Glomerular endothelial cell (primary cell): ENCODE data around the gene ACTN4. TPM values are rescaled to one million over a fixed set of nuclear protein-coding genes. Genes with fewer than 3 reads are reported as not detected.

Experiments used
- DNase-seq: peaks from one replicate; pipeline ENCODE4 v3.0.0-alpha.2; 2011; ENCODE audit warnings: low read depth, low spot score; ENCODE audit errors: extremely low read depth
- total RNA-seq: library from RNA; depleted of rRNA; stranded (reverse); fragments of >200 nt; gene quantifications from 2 replicates; pipeline ENCODE4 v1.2.3, GENCODE V29; 2015

Gene ACTN4
- total RNA-seq, 1 donor from 2014 or later, result 882 TPM

DNA sequence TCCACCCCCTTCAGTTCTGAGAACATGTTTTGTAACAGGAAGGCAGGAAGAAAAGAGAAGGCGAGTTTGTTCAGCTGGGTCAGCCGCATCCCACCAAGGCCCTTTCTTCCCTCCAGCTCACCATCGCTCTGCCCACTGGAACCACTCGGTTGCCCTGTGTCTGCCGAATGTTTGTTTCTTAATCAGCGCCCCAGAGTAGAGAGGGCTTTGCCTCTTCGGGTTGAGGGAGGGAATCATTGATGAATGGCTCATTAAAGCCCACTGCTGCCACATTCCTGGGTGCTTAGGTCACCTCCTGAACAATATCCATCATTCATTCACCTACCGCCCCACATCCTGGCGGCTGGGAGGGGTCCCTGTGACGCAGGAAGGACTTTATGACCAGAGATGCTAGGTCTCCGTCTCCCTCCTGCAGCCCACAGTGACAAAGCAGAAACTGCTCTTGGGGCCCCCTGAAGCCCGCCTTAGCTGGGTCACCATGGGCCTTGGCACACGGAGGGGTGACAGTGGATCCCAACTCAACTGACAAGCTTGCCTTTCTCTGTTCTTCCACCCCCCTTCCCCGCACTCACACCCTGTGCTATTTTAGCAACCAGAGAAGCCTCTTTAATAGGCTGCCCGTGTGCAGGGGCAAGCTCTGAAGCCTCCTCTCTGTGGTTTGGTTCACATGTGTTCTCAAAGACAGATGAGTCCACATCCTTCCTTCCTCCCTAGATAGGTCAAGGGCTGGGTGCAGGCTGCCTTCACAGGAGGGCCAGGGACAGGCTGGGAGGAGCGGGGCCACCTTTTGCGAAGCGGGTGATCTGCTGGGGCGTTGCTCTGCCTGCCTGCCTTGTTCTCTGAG, 46.2 kb downstream of the ACTN4 start:
- DNase-seq, result no peak

DNA sequence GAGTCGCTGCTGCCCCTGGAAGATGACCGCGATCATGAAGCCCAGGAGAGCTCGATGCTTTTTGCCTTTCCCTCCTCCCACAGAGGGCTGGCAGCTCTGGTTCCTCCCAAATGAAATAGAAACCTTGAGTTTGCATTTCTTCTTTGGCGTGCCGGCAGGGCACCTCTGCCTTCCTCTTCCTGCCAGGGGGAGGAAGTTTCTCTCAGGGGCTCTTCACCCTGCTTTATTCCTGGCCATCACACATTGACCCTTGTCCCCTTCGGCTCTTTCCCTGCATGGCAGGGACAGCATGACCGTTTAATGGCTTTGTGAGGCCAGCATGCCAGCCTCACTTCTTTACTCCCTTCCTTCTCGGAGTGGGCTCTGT, 47.9 kb downstream of the ACTN4 start:
- DNase-seq, result no peak

DNA sequence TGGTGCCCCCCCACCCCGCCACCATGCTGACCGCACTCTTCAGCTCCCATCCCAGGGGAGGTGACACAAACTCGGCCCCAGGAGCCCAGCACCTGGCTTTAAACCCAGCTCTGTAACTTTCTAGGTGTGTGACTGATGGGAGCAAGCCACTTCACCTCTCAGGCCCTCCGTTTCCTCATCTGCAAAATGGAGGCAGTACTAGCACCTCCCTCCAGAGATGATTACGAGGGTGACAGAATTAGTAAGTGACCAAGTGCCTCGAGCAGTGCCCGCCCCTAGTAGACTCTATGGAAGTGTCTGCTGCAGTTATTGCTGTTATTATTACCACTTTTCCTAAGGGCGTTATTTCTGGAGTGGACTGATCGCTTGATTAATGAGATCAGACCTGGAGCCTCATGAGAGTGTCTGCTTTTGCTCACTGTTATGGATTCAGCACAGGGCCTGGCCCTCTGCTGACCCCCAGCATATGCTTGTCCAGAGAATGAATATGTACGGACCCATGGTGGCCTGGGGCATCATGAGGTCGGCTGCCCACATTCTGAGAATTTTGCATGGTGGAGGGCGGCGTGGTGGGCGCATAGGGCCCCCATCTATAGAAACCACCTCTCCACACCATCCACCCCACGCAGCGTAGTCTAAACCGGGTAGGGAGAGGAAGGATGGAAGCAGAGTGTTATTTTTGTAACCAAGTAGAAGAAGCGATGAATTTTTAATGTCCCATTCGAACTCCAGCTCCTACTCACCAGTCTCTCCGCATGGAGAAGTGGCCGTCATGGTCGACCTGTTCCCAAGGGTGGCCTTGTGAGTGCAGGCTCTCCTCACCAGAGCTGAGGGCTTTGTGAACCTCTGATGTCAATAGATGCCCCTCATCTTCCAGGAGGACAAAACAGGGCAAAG, 48.6 kb downstream of the ACTN4 start:
- DNase-seq, result no peak

DNA sequence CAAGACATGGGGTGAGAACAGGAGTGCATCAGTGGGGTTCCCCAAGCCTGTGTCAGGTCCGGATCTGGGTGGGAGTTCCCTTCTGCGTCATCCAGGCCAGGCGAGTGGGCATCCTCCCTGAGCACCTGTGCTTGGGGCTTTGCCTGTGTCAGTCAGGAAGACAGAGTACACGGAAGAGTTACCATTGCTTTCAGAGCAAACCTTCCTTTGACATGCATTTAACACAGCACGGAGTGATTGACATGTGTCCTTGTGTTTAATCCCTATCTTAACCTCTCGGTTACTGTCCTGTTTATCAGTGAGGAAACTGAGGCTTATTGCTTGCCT, 49.2 kb downstream of the ACTN4 start:
- no peak for DNase-seq

DNA sequence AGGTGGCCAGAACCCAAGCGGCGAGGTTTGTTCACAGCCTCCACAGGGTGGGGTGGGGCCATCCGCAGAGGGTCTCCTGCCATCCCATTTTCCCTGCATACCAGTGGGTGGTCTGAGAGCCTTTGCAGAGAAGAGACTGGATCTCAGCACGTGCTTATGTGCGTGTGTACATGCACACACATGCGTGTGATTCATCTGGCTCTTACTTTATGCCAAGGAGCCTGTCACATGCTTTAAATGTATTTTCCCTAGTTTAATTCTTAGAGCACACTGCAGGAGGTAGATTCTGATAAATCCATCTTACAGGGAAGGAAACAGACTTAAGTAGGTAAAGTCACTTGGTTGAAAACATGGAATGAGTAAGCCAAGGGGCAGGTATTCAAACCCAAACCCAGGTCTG, 49.7 kb downstream of the ACTN4 start:
- DNase-seq, result no peak

DNA sequence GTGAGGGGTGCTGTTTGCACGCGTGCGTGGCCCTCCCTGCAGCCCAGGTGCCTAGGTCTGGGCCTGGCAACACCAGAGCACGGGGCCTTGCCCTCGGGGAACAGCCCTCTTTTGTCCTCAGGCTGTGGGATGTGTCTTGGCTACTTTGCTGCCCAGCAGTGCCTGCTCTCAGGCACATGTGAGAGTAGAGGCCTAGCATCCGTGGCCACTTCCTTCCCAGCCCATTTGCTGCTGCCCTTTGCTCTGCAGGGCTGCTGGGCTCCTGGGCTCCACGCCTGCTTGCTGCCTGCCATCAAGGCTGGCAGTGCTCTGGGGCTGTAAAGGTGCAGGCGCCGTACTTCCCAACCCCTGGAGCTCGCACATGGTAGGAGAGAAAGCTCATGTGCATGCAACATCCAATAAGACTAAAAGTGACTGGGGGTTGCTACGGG, 50.2 kb downstream of the ACTN4 start:
- no peak for DNase-seq

DNA sequence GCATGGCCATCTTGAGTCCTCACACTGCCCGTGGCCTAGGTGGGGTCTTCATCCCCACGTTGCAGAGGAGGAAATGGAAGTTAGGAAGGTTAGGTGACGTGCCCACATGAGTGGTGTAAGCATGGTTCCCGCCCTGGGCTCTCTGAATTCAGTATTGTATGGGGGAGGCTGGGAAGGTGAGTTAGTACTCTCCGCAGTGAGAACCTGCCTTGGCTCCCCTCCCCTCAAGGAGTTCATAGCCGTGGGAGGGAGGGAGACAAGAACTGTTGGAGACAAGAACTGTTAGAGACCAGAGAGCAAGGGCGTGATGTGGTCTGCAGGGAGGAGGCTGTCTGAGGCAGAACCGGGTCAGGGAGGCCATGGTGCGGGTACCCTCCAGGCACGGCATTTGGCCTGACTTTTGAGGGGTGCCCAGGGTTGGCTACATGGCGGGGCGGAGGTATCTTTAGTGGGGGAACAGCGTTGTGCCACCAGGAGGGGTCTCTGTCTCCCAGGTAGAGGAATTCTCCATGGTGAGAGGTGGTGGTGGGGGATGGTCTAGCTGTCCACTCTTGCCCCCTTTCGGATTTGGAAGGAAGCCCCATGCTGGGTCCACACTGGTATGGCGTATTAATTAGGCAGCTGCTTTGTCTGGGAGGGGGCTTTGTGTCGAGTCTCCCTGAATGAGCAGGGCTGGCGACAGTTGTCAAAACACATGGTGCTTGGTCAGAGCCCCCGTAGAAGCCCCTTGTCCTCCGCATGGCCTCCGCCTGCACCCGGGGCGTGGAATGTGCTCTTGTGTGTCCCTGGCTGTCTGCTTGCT, 51.0 kb downstream of the ACTN4 start:
- no peak for DNase-seq

DNA sequence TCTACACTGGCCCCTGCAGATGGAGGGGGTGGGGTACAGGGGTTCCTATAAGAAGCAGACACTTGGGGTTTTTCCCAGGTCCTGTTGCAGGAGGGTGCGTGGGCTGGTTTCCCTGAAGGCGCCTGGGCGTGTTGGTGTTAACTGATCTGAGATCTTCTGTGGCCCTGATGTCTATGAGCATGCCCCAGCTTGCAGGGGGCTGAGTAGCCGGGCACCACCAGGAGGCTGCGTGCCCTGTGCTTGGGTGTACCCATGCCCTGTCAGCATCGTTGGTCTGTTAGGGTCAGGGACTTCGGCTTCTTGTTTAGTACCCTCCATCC, 51.5 kb downstream of the ACTN4 start:
- DNase-seq, result no peak

DNA sequence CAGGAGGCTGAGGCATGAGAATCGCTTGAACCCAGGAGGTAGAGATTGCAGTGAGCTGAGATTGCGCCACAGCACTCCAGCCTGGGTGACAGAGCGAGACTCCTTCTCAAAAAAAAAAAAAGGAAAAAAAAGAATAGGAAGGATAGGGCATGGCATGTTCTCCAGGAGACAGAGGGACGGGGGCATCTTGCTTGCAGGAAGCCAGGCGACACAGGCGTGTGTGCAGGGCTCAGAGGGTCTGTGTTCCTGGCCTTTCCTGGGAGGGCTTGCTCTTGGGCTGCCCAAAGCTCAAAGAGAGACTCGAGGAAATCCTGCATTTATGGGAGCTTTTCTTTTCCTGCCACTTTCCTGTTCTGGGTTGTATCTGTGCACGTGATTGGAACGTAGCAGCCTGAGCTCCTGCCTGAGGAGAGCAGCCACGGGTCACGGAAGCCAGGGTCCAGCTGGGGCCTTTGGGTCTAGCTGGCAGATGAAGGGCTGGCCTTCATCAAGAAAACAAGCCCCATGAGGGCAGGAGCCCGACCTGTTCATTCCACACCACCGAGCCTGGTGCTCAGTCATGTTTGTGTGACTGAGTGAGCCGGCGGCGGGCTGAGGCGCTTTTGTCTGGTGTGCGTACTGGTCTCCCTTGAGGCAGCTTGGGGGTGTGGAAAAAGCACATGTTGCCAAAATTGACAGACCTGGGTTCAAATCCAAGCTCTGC, 52.3 kb downstream of the ACTN4 start:
- DNase-seq, result no peak

DNA sequence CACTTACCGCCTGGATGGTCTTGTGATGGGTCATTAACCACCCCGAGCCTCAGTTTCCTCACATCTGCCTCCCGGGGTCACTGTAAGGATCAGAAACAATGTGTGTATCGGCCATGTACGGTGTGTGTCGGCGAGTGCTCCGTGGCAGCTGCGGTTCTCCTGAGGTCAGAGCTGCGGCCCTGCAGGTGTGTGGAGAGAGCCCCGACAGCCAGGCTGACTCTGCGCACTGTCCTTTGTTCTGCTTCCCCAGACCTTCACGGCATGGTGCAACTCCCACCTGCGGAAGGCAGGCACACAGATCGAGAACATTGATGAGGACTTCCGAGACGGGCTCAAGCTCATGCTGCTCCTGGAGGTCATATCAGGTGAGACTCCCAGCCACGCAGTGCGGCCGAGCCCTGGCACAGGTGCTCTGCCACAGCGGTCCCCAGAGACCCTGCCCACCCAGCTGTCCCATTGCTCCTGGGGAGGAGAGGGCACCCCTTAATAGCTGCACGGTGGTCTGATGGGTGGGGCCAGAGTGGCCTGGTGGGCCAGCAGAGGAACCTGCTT, 53.0 kb downstream of the ACTN4 start:
- DNase-seq, result no peak

DNA sequence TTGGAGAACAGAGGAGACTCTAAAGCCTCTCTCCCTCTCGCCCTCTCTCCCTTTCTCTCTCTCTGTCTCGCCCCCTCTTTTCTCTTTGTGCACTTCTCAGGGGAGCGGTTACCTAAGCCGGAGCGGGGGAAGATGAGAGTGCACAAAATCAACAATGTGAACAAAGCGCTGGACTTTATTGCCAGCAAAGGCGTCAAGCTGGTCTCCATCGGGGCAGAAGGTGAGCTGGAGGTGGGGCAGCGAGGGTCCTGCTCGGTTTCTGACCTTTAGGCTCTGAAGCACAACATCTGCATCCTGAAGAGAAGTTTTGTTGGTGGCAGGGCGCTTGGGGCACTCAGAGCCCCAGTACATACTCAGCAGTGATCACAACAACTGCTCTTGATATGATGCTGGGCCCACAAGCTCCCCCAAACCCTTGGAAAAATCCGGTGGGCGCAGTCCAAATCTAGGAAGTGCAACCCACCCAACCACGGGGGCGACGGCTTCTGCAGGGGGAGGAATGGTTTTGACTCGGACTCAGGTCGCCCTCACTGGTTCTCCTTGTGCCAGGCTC, 53.5 kb downstream of the ACTN4 start:
- no peak for DNase-seq

DNA sequence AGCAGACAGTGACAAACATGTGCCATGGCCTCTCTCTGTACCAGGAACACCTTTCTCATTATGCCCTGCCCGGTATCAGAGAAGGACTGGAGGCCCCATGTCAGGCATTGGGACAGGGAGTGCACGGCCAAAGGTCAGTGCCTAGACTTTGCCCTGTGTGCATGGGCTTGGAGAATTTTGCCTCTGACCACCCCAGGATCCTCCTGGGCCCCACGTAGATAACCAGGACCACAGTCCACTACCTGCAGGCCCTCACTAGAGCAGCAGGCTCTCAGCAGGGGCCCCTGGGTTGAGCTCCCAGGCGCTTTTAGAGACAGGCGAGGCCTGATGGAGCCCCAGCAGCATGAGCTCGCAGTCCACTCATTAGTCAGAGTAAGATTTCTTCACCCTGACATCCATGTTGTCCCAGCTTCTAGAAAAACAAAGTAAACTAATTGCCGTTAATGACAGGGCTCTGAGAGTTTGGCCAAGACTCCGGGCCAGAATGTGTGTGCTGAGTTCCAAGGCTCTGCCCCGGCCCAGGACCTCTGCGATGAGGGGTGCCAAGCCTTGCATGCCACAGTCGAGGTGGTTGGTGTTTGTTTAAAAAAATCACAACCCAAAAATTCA, 54.1 kb downstream of the ACTN4 start:
- no peak for DNase-seq

DNA sequence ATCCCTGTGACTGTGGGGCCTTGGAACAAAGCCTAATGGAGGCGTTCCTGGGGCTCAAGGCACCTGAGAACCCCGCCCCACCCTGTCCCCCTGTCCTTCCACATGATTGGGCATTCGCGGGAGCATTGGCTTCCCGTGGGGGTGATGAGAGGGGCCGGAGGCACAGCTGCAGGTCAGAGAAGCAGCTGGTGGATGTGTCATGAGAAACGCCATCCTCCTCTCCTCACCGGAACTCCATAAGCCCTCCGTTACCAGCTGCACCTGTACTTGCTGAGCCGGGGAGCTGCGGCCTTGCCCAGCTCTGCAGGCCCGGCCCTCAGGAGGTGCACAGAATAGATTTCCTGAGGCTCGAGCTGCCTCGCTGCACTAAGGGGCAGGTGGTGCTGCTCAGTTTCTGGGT, 54.8 kb downstream of the ACTN4 start:
- no peak for DNase-seq

DNA sequence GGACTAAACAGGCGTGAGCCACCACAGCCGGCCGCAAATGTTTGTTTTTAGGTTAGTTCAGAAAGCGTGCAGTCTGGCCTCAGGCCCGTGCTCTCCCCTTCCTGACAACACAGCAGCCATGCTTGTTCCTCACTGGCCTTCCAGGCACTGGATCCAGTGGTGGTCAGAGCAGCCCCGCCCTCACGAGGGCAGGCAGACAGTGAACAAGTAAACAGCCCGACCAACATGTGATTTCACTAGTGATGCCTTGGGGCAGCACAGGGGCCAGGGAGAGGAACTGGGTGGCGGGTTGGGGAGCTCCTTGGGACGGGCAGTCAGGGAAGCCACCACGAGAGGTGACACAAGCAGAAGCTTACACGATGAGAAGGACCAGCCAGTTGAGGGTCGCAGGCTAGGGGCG, 56.1 kb downstream of the ACTN4 start:
- DNase-seq, result no peak

DNA sequence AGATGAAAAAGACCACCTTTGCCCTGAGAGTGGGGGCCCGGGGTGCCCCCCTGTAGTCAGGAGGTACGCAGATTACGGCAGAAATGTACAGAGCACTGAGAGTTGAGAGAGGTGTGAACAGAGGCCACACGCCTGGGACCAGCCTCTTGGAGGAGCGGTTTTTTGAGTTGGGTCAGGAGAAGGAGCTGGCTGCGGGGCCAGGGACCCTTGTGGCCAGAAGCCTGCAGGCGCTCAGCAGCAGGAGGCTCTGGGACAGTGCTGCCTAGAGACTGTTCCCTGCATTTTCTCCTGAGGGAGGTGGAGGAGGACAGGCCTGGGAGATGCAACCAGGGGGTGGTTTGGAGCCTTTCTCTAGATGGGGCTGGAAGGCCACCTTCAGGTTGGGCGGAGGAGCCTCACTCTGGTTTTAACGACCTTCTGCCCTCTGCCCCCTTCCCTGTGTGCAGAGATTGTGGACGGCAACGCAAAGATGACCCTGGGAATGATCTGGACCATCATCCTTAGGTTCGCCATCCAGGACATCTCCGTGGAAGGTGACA, 57.1 kb downstream of the ACTN4 start:
- DNase-seq, result no peak

DNA sequence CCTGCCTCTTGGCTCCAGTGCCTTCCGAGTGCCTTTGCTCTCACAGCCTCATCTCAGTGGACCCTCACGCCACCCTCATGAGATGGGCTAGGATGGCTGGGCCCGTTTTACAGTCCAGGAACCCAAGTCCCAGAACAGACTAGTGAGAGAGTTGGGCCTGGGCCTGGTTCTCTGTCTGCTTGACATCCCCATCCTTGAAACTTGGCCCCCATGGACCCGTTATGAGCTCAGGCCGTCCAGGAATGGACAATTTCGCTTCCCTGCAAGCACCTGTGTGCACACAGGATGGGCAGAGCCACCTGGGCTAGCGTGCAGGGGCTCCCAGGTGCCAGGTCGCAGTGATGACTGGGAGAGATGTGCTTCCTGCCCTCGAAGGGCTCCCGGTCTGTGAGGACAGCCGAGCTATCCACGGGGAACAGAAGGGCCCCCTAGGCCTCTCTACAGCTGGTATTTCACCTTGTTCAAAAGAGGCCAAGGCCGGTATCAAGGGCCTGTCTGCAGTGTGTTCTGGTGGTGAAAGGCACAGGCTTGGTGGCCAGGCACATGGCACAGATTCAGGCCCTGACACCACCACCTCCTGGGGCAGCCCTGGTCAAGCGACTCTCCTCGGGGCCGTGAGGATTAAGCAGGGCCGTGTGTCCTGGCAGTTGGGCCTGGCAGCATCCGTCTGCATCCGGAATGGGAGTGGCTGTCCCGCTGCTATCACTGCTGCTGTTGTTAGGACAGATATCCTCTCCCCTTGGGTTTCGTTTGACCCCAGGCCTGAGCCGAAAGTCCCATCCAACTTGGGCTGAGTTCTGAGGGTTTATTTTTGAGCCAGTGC, 58.0 kb downstream of the ACTN4 start:
- no peak for DNase-seq

DNA sequence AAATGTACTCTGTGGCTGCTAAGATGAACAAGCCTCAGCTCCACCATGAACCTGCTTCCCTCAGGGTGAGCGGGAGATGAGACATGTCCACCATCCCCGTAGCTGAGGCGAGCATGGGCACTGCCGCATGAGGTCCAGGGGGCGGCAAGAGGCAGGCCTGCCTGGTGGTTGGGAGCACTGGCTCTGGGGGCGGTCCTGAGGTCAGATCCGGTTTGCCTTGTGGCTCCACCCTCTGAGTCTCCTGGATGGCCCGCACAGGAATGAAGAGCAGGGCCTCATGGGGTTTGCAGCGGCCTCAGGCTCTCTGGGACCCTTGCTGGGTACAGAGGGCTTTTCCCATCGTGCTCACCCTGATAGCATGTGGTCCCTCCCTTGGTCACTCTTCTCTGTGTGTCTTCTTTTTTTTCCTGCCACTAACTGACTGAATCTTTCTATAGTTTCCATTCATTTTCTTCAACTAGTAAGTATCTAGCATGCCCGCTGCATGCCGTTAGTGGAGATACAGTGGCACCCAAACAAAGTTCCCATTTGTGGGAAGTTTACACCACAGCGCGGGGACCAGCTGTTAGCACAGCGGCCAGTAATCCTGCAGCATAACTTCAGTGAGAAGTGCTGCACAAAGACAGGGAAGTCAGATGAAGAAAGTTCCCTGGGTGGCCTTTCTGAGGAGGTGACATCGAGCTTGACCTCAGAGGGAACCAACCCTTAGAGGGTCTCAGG, 59.5 kb downstream of the ACTN4 start:
- DNase-seq, result no peak

DNA sequence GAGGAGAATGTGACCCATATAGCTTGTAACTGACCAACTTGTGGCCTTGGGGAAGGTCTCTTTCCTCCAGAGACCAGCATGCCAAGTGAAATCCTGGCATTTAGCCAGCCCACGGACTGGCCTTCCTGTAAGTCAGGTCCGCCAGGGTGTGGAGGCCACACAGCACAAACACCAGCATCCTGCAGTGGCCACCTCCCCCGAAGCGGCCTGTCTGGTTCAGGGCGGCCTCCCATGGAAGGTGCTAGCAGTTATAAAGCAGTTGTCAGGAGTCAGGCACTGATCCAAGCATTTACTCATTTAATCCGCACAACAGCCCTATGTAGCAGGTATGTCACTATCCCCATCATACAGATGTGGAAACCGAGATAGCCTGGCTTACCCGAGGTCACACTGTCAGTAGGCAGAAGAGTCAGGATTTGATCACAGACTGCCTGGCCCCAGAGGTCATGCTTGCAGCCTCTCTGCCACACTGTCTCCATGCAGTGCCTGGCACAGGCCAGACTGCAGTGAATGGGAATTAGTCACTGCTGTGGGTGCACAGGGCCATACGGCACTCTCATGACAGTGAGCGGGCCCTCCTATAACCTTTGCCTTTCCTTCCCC, 60.2 kb downstream of the ACTN4 start:
- no peak for DNase-seq
